GM21526 (cell line): ENCODE data around the gene RHBDF1.
A peak's percentile ranks its signal among the peaks of the same experiment; 100 is the strongest.
"Not testable (repeated sequence)": the region's sequence is repeated elsewhere in the genome, so short reads cannot be mapped to it uniquely, and the experiment has no call there.

ENCODE experiments used
- ATAC-seq: cut with Tn5 transposase; IDR thresholded peaks from one replicate; pipeline ENCODE4 v1.9.1; 2021; ENCODE audit warnings: moderate library complexity; ENCODE audit not compliant: unreplicated experiment, low FRiP score

RHBDF1 gene

GRCh38 chr16:60929-61878 is 11.2 kb downstream of the RHBDF1 start:
- no peak for ATAC-seq

- ATAC-seq = no peak
These were observed 12.3 kb downstream of the RHBDF1 start for GRCh38 chr16:60166-60565.

- no peak for ATAC-seq
These were observed 12.9 kb downstream of the RHBDF1 start for GRCh38 chr16:59440-60059.

GRCh38 chr16:58491-59439 is 13.7 kb downstream of the RHBDF1 start:
- no peak for ATAC-seq

GRCh38 chr16:57711-58110 is 14.7 kb downstream of the RHBDF1 start:
- no peak for ATAC-seq

GRCh38 chr16:56231-56927 is 16.1 kb downstream of the RHBDF1 start:
- no peak for ATAC-seq

- ATAC-seq = no peak
These were observed 16.8 kb downstream of the RHBDF1 start for GRCh38 chr16:55571-56136.

- no peak for ATAC-seq
These were observed 18.2 kb downstream of the RHBDF1 start for GRCh38 chr16:54237-54581.

GRCh38 chr16:53346-54236 is 18.8 kb downstream of the RHBDF1 start, which contains the start of the genes POLR3K and SNRNP25:
TSS of gene POLR3K (minus strand) at chr16:53608. CDS start at chr16:53586, 22 bp downstream.
TSS of gene SNRNP25 (plus strand) at chr16:53828. CDS start at chr16:54017, 189 bp downstream.
- peak; percentile 74 for ATAC-seq

- ATAC-seq = no peak
These were observed 21.5 kb downstream of the RHBDF1 start for GRCh38 chr16:50769-51591.

GRCh38 chr16:47234-47633 is 25.2 kb downstream of the RHBDF1 start:
- no peak for ATAC-seq

- ATAC-seq = not testable (repeated sequence)
These were observed 25.9 kb downstream of the RHBDF1 start for GRCh38 chr16:46510-46909.

GRCh38 chr16:45454-45853 is 27.0 kb downstream of the RHBDF1 start:
- ATAC-seq = no peak

- ATAC-seq = no peak
These were observed 27.8 kb downstream of the RHBDF1 start for GRCh38 chr16:44655-45054.

- ATAC-seq = no peak
These were observed 29.1 kb downstream of the RHBDF1 start for GRCh38 chr16:43294-43693.

GRCh38 chr16:42691-43090 is 29.7 kb downstream of the RHBDF1 start:
- ATAC-seq = no peak

GRCh38 chr16:42069-42457 is 30.4 kb downstream of the RHBDF1 start:
- ATAC-seq = no peak
